Ishikawa (cell line): ENCODE results near the gene TTLL13.

Experiments
- CREB1 ChIP-seq: IDR thresholded peaks from 2 replicates; pipeline ENCODE4 v1.6.1; 2012; ENCODE audit warnings: low read depth
- EGR1 ChIP-seq: IDR thresholded peaks from 2 replicates; pipeline ENCODE4 v1.6.1; 2012
- RAD21 ChIP-seq: IDR thresholded peaks from 2 replicates; pipeline ENCODE4 v1.6.1; 2012; ENCODE audit warnings: low read depth
- TEAD4 ChIP-seq: IDR thresholded peaks from 2 replicates; pipeline ENCODE4 v1.6.1; 2012
- YY1 ChIP-seq: IDR thresholded peaks from 2 replicates; pipeline ENCODE4 v1.6.1; 2012; ENCODE audit warnings: low read depth
- ZBTB7A ChIP-seq: IDR thresholded peaks from 2 replicates; pipeline ENCODE4 v1.6.1; 2012; ENCODE audit warnings: low read depth
- TF ChIP-seq, protein P1 (sequence below): IDR thresholded peaks from 2 replicates; pipeline ENCODE4 v1.6.1; 2012

DNA sequence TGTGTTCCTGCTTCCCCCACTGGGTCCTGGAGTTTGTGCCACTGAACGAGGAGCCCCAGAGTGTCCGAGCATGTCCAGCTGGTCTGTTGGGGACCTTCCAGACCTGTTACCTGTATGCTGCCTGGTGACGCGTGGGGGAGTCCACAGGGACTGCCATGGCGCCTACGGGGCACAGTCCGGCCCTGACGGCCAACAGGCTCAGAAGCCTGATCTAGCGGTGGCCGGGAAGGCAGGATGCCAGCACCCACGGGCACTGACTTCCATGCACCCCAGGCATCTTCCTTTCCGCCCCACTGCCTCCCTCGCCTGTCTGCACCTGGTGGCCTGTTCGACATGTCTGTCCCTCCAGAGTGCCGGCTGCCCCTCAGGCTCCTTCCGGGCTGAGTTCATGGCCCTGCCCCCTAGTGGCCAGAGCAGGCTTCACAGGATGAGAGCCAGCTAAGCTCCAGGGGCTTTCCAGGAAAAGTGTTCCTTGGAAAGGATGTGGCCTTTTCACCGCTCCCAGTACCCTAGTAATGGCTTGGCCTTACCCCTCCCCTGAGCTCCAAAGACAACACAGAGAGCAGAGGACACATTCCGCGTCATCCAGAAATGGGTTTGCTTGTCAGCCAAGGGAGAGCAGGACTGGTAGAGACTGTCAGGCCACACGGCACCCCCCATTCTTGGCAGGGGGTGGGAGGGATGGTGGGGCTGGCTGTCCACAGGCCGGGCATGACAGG is 51.8 kb downstream of the TTLL13 start:
- TF ChIP-seq, protein P1, sequence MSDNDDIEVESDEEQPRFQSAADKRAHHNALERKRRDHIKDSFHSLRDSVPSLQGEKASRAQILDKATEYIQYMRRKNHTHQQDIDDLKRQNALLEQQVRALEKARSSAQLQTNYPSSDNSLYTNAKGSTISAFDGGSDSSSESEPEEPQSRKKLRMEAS, result peak; percentile 53; the same call in 1 of the 2 replicates
- peak; percentile 57 for TF ChIP-seq RAD21
- no peak for TF ChIP-seq EGR1
- TF ChIP-seq YY1, result 0 out of 2 replicates have a peak, but pooled peaks have one; percentile 56
- no peak for TF ChIP-seq ZBTB7A
- no peak for TF ChIP-seq CREB1
- no peak for TF ChIP-seq TEAD4
